Fibroblast of the conjunctiva (primary cell): Measurements from ENCODE around the gene CRTC1.
A peak's percentile ranks its signal among the peaks of the same experiment; 100 is the strongest.

Experiments used
- DNase-seq: peaks from one replicate; pipeline ENCODE4 v3.0.0-alpha.2; 2010; ENCODE audit warnings: low read depth

CRTC1 gene

GRCh38 chr19:18653853-18654252, 29.6 kb upstream of the CRTC1 start:
- DNase-seq = no peak

- no peak for DNase-seq
Observed at GRCh38 chr19:18654469-18654868, 29.0 kb upstream of the CRTC1 start.

DNA sequence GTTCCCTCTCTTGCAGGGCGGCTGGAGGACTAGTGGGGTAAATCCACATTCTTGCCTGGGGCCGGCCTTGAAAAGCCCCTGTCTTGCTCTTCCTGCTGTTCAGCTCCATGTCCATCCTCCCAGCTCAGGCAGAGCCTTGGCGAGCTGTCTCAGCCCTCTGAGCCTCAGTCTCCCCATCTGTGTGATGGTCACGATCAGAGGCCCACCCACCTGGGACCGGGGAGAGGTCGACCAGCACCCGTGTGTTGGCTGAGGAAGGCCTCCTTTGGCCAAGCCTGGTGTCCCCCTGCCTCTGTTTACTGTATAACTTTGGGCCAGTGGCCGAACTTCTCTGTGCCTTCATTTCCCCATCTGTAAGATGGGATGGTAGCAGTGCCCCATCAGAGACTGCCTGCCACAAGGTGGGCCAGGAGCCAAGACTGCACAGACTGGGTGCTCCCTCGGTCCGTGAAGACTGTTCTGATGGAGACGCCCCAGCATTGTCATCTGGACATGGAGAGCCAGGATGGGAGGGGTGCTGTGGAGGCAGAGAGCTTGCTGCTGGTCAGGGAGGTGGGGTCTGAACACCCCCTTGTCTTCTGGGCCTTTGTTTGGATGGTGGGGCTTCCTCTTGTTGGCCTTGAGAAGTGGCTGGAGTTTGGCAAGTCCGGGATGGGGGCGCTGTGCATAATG, 28.2 kb upstream of the CRTC1 start:
- DNase-seq = no peak

- no peak for DNase-seq
Observed at GRCh38 chr19:18656337-18657086, 27.0 kb upstream of the CRTC1 start.

DNA sequence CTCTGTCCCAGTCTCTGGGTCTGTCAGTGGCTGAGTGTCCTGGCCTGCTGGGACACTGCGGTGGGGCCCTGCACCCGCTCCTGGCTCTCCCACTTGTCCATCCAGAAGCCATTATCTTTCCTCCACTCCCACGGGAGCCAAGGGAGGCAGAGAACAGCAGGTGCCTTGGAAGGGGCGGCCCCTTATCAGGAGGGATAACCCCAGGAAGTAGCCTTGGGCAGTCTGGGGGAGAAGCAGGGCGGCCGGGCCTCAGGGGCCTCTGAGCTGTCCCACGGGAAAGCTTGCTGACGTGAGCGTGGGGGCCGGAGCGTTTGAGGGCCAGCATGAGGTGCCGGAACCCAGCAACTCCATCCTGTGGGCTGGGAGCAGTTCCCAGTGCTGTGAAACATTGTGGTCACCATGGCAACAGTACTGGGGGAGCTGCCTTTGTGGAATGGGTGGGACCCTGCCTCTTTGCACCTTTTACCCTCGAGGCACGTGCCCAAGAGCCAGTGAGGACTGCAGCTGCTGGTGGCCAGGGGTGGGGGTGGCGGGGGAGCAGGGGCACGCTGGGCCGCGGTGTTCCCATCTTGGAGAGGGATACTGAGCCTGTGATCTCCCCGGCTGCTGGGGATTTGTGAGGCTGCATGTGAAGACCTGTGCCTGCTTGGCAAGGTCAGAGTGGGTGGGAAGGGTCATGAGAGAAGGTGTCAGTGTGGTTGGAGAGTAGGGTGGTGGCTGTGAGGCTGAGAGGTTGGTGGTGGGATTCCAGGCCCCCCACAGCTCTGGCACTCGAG, 25.7 kb upstream of the CRTC1 start:
- peak; percentile 54 for DNase-seq

- DNase-seq = no peak
Observed at GRCh38 chr19:18658366-18658855, 25.1 kb upstream of the CRTC1 start.

- no peak for DNase-seq
Observed at GRCh38 chr19:18659281-18660050, 24.0 kb upstream of the CRTC1 start.

DNA sequence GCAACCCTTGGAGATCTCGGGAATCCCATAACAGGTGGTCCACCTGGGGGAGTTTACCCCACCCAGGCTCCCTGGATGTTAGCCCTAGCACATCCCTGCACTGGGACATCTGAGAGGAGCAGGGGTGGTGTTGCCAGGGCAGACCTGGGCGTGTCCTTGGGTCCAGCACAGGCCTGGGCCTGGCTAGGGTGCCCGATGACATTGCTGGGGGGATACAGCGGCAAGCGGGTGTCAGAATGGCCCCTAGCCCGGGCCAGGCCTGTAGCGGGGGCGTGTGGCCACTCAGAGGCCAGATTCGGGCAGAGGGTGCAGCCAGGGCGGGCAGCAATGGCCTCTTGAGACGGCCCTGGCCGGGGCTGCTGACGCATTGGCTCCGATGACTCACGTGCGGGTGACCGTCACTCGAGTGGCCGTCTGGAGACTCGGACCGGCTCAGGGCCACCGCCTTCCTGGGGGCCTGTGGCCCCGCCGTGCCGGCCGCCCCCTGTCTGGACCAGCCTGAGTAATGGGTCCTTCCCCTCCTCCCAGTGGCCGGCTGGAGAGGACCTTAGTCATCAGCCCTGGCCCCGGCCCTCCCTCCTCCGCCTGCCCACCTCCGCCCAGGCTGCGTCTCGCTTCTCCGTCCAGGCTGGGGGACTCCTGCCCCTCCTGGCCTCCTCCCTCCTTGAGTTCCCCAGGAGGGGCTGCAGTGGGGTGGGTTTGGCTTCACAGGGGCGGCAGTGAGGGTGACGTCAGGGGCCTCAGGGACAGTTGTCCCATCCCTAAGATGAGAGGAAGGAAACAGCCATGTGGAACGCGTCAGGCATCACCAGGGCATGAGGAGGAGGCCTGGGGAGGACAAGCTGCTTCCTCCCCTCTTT, 23.2 kb upstream of the CRTC1 start:
- DNase-seq = no peak

DNA sequence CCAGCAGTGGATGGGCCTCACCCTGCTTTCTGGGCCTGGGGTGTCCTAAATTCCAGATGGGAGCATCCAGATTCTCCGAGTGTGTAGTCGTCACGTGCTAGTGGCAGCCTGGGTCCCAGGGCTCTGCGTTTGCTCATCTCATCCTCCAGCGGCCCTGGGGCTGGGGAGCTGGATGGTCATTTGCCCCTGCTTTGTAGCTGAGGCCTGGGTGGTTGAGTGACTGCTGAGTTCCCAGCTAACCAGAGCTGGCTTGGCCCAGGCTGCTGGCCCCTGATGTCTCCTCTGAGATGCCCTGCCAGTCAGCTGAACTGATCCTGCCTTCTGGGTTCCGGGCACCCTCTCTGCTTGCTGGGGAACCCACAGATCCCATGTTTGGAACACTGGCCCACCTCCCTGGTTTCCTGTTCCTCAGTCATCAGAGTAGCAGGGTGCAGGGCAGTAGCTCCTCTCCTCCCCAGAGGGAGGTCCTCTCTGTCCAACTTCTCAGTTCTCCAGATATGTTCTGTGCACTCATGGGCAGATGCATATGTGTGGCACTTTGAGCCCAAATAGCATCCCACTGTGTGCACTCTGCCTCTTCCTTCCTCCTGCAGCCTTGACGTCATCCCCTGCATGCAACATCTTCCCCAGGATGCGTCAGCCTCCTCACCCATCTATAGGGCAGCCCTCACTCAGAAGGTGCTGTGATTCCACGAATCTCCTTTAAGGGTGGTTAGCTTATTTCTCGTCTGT, 22.4 kb upstream of the CRTC1 start:
- DNase-seq = no peak

DNA sequence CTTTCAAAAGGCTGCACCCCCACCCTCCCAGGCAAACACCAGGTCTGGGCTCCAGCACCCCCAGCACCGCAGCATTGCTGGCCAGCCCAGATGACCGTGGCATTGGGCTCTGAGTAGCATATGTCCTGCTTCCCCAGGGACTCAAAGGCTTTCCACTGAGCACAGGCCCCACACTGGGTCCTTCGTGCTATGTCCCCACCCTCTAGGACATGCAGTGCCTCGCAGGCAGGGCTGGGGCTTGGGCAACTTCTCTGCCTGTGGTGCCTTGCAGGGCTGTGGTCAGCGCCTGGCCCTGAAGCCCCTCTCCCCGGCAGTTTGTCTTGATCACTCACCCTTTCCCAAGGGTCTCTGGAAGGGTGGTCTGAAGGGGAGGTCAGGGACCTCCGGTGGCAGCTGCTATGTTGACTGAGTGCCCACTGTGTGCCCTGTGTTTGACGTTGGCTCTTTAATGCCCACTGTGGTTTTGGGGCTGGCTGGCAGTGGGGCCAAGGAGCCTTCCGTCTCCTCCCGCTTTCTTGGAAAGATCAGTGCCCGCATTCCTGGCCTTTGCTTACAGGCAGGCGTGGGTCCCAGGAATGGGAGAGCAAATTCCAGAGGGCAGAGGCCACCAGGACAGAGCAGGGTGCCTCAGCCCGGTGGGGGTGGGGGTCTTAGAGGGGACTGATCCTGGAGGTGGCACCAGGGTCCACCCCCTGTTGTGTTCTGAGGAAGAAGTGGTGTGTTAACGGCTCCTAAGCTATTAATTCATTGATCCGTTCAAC, 20.3 kb upstream of the CRTC1 start:
- no peak for DNase-seq

- no peak for DNase-seq
Observed at GRCh38 chr19:18663940-18664530, 19.4 kb upstream of the CRTC1 start.

- no peak for DNase-seq
Observed at GRCh38 chr19:18665771-18666202, 17.7 kb upstream of the CRTC1 start.

DNA sequence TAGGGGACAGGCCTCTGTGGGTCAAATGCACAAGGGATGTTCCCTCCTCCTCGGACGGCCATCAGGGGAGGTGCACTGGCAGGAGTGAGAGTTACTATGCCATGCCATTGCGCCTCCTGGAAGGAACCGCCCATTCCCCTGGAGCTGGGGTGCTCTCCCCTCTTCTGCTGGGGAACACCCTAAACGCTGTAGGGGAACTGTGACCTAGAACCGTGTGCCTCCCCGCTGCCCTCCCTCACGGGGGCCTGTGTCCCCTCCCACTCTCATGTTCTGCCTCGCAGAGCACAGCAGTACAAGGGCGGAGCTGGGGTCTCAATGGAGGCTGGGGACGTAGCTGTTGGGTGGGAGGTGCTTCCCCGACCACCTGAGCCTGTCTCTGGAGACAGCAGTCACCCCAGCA, 17.2 kb upstream of the CRTC1 start:
- no peak for DNase-seq

- no peak for DNase-seq
Observed at GRCh38 chr19:18666784-18667183, 16.7 kb upstream of the CRTC1 start.

GRCh38 chr19:18667531-18668251, 15.8 kb upstream of the CRTC1 start:
- no peak for DNase-seq

DNA sequence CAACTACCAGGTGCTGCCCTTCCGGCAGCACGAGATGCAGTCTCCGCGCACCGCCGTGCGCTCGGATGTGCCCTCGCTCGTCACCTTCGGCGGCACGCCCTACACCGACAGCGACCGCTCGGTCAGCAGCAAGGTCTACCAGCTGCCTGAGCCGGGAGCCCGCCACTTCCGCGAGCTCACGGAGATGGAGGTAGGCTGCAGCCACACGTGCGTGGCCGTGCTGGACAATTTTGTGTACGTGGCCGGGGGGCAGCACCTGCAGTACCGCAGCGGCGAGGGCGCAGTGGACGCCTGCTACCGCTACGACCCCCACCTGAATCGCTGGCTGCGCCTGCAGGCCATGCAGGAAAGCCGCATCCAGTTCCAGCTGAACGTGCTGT, 15.2 kb upstream of the CRTC1 start:
- no peak for DNase-seq

DNA sequence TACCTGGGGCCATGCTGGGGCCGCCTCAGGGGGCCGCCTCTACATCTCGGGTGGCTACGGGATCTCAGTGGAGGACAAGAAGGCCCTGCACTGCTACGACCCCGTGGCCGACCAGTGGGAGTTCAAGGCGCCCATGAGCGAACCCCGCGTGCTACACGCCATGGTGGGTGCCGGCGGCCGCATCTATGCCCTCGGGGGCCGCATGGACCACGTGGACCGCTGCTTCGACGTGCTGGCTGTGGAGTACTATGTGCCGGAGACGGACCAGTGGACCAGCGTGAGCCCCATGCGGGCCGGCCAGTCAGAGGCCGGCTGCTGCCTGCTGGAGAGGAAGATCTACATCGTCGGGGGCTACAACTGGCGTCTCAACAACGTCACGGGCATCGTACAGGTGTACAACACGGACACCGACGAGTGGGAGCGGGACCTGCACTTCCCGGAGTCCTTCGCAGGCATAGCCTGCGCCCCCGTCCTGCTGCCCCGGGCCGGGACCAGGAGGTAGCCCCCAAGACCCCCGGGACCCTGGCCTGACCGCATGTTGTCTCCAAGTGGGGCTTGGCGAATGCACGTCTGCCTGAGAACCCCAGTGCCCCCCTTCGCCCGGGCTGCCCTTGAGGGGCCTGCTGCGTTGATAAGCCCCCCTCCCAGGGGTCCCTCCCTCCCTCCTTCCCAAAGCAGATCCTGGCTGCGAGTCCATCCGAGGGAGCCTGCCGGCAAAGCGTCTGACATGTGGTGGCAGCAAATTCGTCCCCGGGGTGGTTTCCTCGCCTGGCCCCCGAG, 14.5 kb upstream of the CRTC1 start:
- DNase-seq = no peak

GRCh38 chr19:18669524-18669817, 14.0 kb upstream of the CRTC1 start:
- DNase-seq = no peak
